Esophagus muscularis mucosa (tissue), 4 donors: Measurements from ENCODE around the gene ZCCHC10.
"Not testable (repeated sequence)": the region's sequence is repeated elsewhere in the genome, so short reads cannot be mapped to it uniquely, and the experiment has no call there.

Experiments used
- CTCF ChIP-seq, 3 experiments: fragments of 200-600 bp in 2 of 3; fragments of 450-650 bp in 1 of 3; sonication (generic) in 2 of 3; IDR thresholded peaks; one replicate each; pipeline ENCODE4 v1.5.1; 2017 to 2019; ENCODE audit warnings: antibody characterized with exemption in 3 of 3, mild to moderate bottlenecking in 2 of 3, moderate library complexity in 1 of 3
- EP300 ChIP-seq: sonication (generic); formaldehyde crosslinking; IDR thresholded peaks from one replicate; pipeline ENCODE4 v1.6.1; 2017; ENCODE audit warnings: antibody characterized with exemption
- POLR2A ChIP-seq: fragments of 450-650 bp; IDR thresholded peaks from one replicate; pipeline ENCODE4 v1.6.1; 2017; ENCODE audit warnings: antibody characterized with exemption, moderate library complexity, mild to moderate bottlenecking, low read depth
- POLR2AphosphoS5 ChIP-seq, 2 donors: sonication (generic); formaldehyde crosslinking; IDR thresholded peaks; one replicate each; pipeline ENCODE4 v1.6.1; 2017; ENCODE audit warnings: antibody characterized with exemption in 2 of 2

- TF ChIP-seq EP300; CTCF (IDR thresholded peaks at IDR 0.05); POLR2A; POLR2AphosphoS5 (IDR thresholded peaks at IDR 0.05): not testable (repeated sequence)
These were observed 20.2 kb upstream of the ZCCHC10 start for GRCh38 chr5:133046560-133046959.
